HFFc6 (cell line): ENCODE data around the gene PRR5. TPM values are rescaled to one million over a fixed set of nuclear protein-coding genes. Genes with fewer than 3 reads are reported as not detected.
A peak's percentile ranks its signal among the peaks of the same experiment; 100 is the strongest.

Experiments
- DNase-seq: peaks from one replicate; pipeline ENCODE4 v3.0.0-alpha.2; 2018
- H3K27ac Mint-ChIP-seq: 2 replicates; pipeline ENCODE4 v1.8.0; 2020; ENCODE audit warnings: mild to moderate bottlenecking, mixed read lengths
- H3K27me3 Mint-ChIP-seq: 2 replicates; pipeline ENCODE4 v1.8.0; 2021; ENCODE audit warnings: mild to moderate bottlenecking, moderate library complexity, mixed read lengths; ENCODE audit not compliant: insufficient read depth
- H3K36me3 Mint-ChIP-seq: 2 replicates; pipeline ENCODE4 v1.8.0; 2021; ENCODE audit warnings: low read depth, mixed read lengths
- H3K4me1 Mint-ChIP-seq: 2 replicates; pipeline ENCODE4 v1.8.0; 2020; ENCODE audit warnings: low read depth, mixed read lengths
- H3K4me3 Mint-ChIP-seq: 2 replicates; pipeline ENCODE4 v1.8.0; 2020; ENCODE audit warnings: mild to moderate bottlenecking, moderate library complexity, mixed read lengths
- H3K9me3 Mint-ChIP-seq: 2 replicates; pipeline ENCODE4 v1.8.0; 2020; ENCODE audit warnings: mild to moderate bottlenecking, mixed read lengths
- total RNA-seq, 6 experiments: library from RNA; stranded (reverse); fragmentation: NEBNext Ultra II Directional; extraction: Animal tissue kit (Norgen Biotek cat#: 25700); gene quantifications; 2 replicates in 1 of 6; 3 replicates in 5 of 6; pipeline ENCODE4 v1.2.3, GENCODE V29; 2021
- TF ChIP-seq, protein P1 (sequence below): fragments of 200-600 bp; sonication (generic); IDR thresholded peaks from 2 replicates; pipeline ENCODE4 v1.5.0; 2021; ENCODE audit warnings: antibody characterized with exemption, mild to moderate bottlenecking

Gene PRR5
- total RNA-seq, 6 experiments from 2014 or later, result 4.6 to 12.7 (median 5.2) TPM

DNA sequence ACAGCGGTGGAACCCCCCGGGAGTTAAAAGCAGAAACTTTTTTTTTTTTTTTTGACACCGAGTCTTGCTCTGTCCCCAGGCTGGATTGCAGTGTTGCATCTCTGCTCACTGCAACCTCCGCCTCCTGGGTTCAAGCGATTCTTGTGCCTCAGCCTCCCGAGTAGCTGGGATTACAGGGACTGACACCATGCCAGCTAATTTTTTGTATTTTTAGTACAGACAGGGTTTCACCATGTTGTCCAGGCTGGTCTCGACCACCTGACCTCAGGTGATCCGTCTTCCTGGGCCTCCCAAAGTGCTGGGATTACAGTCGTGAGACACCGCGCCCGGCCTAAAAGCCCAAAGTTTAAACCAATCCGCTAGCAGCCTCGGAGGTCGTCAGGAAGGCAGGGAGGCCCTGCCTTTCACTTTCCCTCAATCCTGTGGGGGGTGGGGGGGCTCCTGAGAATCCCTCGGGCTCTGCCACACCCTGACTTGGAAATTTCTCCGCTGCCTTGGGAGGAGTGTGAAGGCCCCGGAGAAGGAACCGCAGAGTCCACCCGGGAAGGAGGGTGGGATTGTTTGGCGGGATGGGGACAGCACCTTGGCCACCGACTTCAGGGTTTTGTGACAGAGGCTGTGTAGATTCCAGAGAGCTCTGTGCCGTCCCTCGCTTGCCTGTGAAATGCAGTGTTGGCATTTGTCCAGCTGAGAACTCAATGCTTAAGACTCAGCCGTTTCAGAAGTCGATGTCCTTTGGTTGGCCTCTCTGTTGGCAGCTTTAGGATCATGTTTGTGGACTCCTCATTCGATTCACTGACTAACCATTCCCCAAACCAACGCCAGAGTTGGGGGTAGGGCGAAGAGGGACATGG lies 51.4 kb downstream of the PRR5 start:
- Mint-ChIP-seq H3K36me3 (no peaks in the 10 kb centered on the region), H3K4me1 (peaks cover 5% of the 10 kb centered on the region), H3K27me3 (peaks cover 22% of the 10 kb centered on the region), H3K4me3 (no peak overlapping the region), H3K9me3 (no peaks in the 10 kb centered on the region), H3K27ac (no peak overlapping the region)
- DNase-seq, result peak; percentile 12
- TF ChIP-seq, protein P1, sequence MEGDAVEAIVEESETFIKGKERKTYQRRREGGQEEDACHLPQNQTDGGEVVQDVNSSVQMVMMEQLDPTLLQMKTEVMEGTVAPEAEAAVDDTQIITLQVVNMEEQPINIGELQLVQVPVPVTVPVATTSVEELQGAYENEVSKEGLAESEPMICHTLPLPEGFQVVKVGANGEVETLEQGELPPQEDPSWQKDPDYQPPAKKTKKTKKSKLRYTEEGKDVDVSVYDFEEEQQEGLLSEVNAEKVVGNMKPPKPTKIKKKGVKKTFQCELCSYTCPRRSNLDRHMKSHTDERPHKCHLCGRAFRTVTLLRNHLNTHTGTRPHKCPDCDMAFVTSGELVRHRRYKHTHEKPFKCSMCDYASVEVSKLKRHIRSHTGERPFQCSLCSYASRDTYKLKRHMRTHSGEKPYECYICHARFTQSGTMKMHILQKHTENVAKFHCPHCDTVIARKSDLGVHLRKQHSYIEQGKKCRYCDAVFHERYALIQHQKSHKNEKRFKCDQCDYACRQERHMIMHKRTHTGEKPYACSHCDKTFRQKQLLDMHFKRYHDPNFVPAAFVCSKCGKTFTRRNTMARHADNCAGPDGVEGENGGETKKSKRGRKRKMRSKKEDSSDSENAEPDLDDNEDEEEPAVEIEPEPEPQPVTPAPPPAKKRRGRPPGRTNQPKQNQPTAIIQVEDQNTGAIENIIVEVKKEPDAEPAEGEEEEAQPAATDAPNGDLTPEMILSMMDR, result no peak

DNA sequence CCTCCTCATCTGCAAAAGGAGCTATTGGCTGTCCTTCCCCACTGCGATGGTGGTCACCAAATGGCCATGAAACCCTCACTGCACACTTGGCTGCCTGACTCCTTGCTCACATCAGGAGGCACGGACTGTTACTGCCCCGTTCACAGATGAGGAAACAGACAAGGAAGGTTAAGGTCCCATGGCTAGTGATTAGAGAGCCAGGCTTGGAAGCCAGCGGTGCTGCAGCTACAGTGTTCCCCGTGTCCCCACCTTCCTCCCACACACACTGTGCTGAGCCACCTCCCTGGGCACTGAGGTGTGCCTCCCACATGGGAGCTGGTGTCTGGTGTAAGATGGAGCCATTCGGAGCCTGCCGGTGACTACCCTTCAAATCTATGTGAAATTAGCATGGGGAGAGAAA lies 53.0 kb downstream of the PRR5 start:
- Mint-ChIP-seq H3K9me3 (no peaks in the 10 kb centered on the region), H3K36me3 (no peaks in the 10 kb centered on the region), H3K4me3 (no peak overlapping the region), H3K27ac (no peak overlapping the region), H3K4me1 (peaks cover 10% of the 10 kb centered on the region), H3K27me3 (peaks cover 17% of the 10 kb centered on the region)
- TF ChIP-seq, protein P1, result no peak
- DNase-seq, result no peak

DNA sequence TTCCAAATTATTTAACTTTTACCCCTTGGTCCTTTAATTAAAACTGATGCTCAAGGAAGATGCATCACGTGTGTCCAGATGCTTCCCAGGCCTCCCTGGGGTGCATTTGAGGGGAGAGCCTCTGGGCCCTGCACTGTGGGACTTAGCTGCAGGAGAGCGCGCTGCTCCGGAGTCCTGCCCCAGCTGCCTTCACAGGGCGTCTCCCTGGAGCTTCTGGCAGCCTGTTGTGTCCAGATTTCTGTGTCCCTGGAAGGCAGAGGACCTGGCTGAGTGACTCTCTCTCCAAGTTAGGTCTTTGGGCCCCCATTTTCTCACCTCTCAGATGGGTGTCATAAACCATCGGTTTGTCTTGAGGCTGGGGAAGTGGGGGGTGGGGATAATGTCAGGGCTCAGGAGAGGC lies 53.4 kb downstream of the PRR5 start:
- Mint-ChIP-seq H3K36me3 (no peaks in the 10 kb centered on the region), H3K4me3 (no peak overlapping the region), H3K27ac (no peak overlapping the region), H3K9me3 (no peaks in the 10 kb centered on the region), H3K27me3 (peaks cover 17% of the 10 kb centered on the region), H3K4me1 (peaks cover 10% of the 10 kb centered on the region)
- TF ChIP-seq, protein P1, result no peak
- DNase-seq, result no peak

DNA sequence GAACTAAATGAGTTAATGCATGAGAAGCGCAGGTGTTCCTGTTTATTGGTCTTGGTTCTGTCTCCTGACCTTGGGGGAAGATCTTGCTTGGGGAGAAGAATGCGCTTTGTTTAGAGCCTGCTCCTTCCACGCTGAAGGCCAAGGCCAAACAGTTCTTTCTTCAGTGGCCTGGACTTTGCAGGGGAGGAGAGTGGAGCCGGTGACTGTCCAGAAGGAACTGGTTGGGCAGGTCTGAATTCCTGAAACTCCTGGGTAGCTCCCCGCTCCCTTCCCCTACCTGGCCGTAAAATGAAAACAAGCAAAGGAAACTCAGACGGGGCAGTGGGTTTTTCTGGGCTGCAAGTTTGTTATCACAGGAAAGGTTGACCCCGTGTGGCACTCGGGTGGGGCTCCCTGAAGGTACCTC lies 54.0 kb downstream of the PRR5 start:
- Mint-ChIP-seq H3K27ac (no peak overlapping the region), H3K36me3 (no peaks in the 10 kb centered on the region), H3K27me3 (peaks cover 17% of the 10 kb centered on the region), H3K9me3 (no peaks in the 10 kb centered on the region), H3K4me1 (peaks cover 10% of the 10 kb centered on the region), H3K4me3 (no peak overlapping the region)
- TF ChIP-seq, protein P1, result no peak
- no peak for DNase-seq

DNA sequence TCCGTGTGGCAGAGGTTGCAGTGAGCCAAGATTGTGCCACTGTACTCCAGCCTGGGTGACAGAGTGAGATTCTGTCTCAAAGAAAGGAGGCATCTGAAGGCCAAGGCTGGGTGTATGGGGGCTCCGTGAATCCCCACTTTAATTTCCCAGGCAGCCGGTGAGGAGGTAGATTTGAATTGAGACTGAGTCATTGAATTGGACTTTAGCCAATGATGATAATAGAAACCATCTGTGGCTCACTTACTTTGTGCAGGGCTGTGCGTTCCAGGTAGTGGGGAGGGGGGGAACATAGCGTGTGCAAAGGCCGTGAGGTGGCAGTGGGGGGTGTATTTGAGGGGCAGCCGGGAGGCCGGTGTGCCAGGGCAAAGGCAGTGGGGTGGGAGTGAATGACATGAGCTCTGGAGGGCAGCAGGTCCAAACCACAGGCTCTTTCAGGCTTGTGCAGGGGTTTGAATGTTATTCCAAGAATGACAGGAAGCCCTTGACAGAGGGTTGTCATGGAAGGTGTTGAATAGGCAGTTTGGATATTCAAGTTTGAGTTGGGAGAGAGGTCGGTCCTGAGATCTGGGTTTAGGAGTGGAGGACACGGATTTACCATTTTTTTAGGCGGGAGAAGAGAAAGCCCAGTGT lies 56.5 kb downstream of the PRR5 start:
- H3K4me1 Mint-ChIP-seq, result peaks cover 10% of the 10 kb centered on the region
- H3K9me3 Mint-ChIP-seq, result no peaks in the 10 kb centered on the region
- TF ChIP-seq, protein P1, result no peak
- H3K4me3 Mint-ChIP-seq, result no peak overlapping the region
- peaks cover 21% of the 10 kb centered on the region for H3K27me3 Mint-ChIP-seq
- H3K27ac Mint-ChIP-seq, result no peak overlapping the region
- peak; percentile 44 for DNase-seq
- no peaks in the 10 kb centered on the region for H3K36me3 Mint-ChIP-seq
